ENCODE results near the gene NEURL1.

DNA sequence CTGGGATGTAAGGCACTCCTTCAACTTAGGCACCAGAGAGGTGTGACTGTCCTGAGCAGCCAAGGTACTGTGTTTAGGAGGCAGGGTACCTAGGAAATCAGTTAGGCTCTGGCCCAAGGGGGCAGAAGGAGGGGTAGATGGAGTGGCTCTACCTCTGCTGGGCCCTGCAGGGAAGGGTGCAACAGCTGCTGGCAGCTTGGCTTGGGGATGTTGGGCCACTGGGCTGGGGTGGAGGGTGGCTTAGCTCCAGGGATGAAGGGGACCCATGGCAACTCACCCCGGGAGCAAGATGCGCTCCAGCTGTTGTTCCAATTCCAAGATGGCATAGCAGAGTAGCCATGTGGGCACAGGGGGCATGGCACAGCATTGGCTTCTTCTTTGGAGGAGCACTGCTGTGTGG, 42.1 kb downstream of the NEURL1 start:
- TF ChIP-seq EZH2 (IDR thresholded peaks at IDR 0.05; ENCODE audit: insufficient read depth, poor library complexity, severe bottlenecking): no peak
- no peak for TF ChIP-seq EZH2phosphoT487 (IDR thresholded peaks at IDR 0.05; ENCODE audit: insufficient read depth, low read depth)

All from GM23248 (cell line).